OCI-LY7 (cell line): Measurements from ENCODE around the gene CLN5. TPM values are rescaled to one million over a fixed set of nuclear protein-coding genes. Genes with fewer than 3 reads are reported as not detected.

Experiments
- BruUV-seq: library from RNA; stranded (reverse); fragments of 400-500 nt; replicated peaks from 2 replicates; lab custom pipeline; 2021; lab: Mats Ljungman, UMichigan
- CTCF ChIA-PET: fragments of 300-600 bp; sonication (Branson Sonifier 250); formaldehyde crosslinking; loops from one replicate; lab custom pipeline; 2022; ENCODE audit warnings: antibody characterized with exemption; ENCODE audit not compliant: unreplicated experiment; lab: Charles Lee
- POLR2A ChIA-PET: fragments of 300-600 bp; sonication (Branson Sonifier 250); formaldehyde crosslinking; loops from one replicate; lab custom pipeline; 2022; ENCODE audit warnings: antibody characterized with exemption; lab: Charles Lee
- DNase-seq: peaks from one replicate; pipeline ENCODE4 v3.0.0-alpha.2; 2015; ENCODE audit warnings: low spot score
- H2AFZ ChIP-seq: fragments of 200-600 bp; sonication (generic), shearing (Covaris generic); 2 replicates; pipeline ENCODE4 v1.6.1; 2014; ENCODE audit warnings: mild to moderate bottlenecking, antibody characterized with exemption, low read length, moderate library complexity
- H3K27ac ChIP-seq: fragments of 200-600 bp; sonication (generic); 2 replicates; pipeline ENCODE4 v1.5.1; 2014; ENCODE audit warnings: mixed run types, low read depth, mild to moderate bottlenecking, moderate library complexity, low read length, inconsistent platforms; ENCODE audit not compliant: poor library complexity, severe bottlenecking
- H3K36me3 ChIP-seq: fragments of 200-600 bp; sonication (generic); 2 replicates; pipeline ENCODE4 v1.6.1; 2014; ENCODE audit warnings: mild to moderate bottlenecking, antibody characterized with exemption, low read length, moderate library complexity, mixed read lengths; ENCODE audit not compliant: insufficient read depth
- H3K4me1 ChIP-seq: fragments of 200-600 bp; sonication (generic); 2 replicates; pipeline ENCODE4 v1.5.1; 2014; ENCODE audit warnings: mild to moderate bottlenecking, low read length; ENCODE audit not compliant: insufficient read depth, poor library complexity, severe bottlenecking
- H3K4me2 ChIP-seq: fragments of 200-600 bp; sonication (generic); 2 replicates; pipeline ENCODE4 v1.6.1; 2014; ENCODE audit warnings: mild to moderate bottlenecking, low read length
- H3K4me3 ChIP-seq: fragments of 200-600 bp; sonication (generic); 2 replicates; pipeline ENCODE4 v1.5.1; 2014; ENCODE audit warnings: mild to moderate bottlenecking, low read depth, low read length; ENCODE audit not compliant: poor library complexity, severe bottlenecking
- H3K79me2 ChIP-seq: fragments of 200-600 bp; sonication (generic); 2 replicates; pipeline ENCODE4 v1.6.1; 2016; ENCODE audit warnings: low read depth, mild to moderate bottlenecking, low read length, moderate library complexity, mixed read lengths; ENCODE audit not compliant: insufficient read depth
- H3K9me2 ChIP-seq: fragments of 200-600 bp; sonication (generic); 2 replicates; pipeline ENCODE4 v1.6.1; 2016; ENCODE audit warnings: mild to moderate bottlenecking, low read length, mixed read lengths; ENCODE audit not compliant: insufficient read depth
- H3K9me3 ChIP-seq: fragments of 200-600 bp; sonication (generic); 2 replicates; pipeline ENCODE4 v1.6.1; 2014; ENCODE audit warnings: mild to moderate bottlenecking, mixed run types, low read length, mixed read lengths
- H4K20me1 ChIP-seq: fragments of 200-600 bp; sonication (generic); 2 replicates; pipeline ENCODE4 v1.6.1; 2014; ENCODE audit warnings: mild to moderate bottlenecking, antibody characterized with exemption, low read length, moderate library complexity, mixed read lengths; ENCODE audit not compliant: insufficient read depth
- CTCF ChIP-seq: fragments of 200-600 bp; sonication (generic); conservative IDR thresholded peaks from 2 replicates; pipeline ENCODE4 v1.5.1; 2014; ENCODE audit warnings: mild to moderate bottlenecking, antibody characterized with exemption, low read length, moderate library complexity, mixed read lengths
- EZH2phosphoT487 ChIP-seq: fragments of 200-600 bp; sonication (generic); IDR thresholded peaks from 2 replicates; pipeline ENCODE4 v1.6.1; 2018; ENCODE audit warnings: low read depth, borderline replicate concordance, mild to moderate bottlenecking, mixed run types, antibody characterized with exemption, low read length, moderate library complexity, mixed read lengths
- intact Hi-C: fragments of 100-400 bp; cut with micrococcal nuclease; formaldehyde crosslinking; loops from one replicate; pipeline ENCODE4 v1.10.0; 2022; ENCODE audit not compliant: unreplicated experiment
- total RNA-seq, 2 experiments: library from RNA; depleted of rRNA in 1 of 2; stranded (reverse); fragments of >200 nt in 1 of 2; shearing (Covaris generic) in 1 of 2; gene quantifications; 2 replicates each; pipeline ENCODE4 v1.2.3, GENCODE V29; 2014 to 2022

Gene CLN5
- total RNA-seq, 2 experiments from 2014 or later: 10.1 to 12.7 TPM

GRCh38 chr13:77034881-77035280 lies 43.0 kb downstream of the CLN5 start:
- H3K9me2 ChIP-seq: no peaks in the 10 kb centered on the region
- POLR2A ChIA-PET: interaction anchor here (0.6 to 1.0 kb wide), 6 partner anchors 8 to 1661 kb away, joined by 3 to 4 read pairs (median 4); partner anchors contain the start of gene FBXL3
- DNase-seq: no peak
- H3K4me3 ChIP-seq: no peak overlapping the region
- H3K79me2 ChIP-seq: no peaks in the 10 kb centered on the region
- no peaks in the 10 kb centered on the region for H3K9me3 ChIP-seq
- no TSS peak for BruUV-seq
- no peak overlapping the region for H2AFZ ChIP-seq
- no peak overlapping the region for H3K27ac ChIP-seq
- TF ChIP-seq EZH2phosphoT487: no peak
- no peak for TF ChIP-seq CTCF
- no peaks in the 10 kb centered on the region for H3K36me3 ChIP-seq
- H4K20me1 ChIP-seq: no peaks in the 10 kb centered on the region
- no peaks in the 10 kb centered on the region for H3K4me1 ChIP-seq
- CTCF ChIA-PET: no interaction called here
- H3K4me2 ChIP-seq: no peak overlapping the region
- intact Hi-C loops: no loop called here

- BruUV-seq: no TSS peak
- Histone ChIP-seq H4K20me1 (no peaks in the 10 kb centered on the region), H3K27ac (no peak overlapping the region), H3K9me3 (no peaks in the 10 kb centered on the region), H3K4me2 (no peak overlapping the region), H3K4me1 (no peaks in the 10 kb centered on the region), H3K9me2 (no peaks in the 10 kb centered on the region), H3K4me3 (no peak overlapping the region), H3K36me3 (no peaks in the 10 kb centered on the region), H3K79me2 (no peaks in the 10 kb centered on the region), H2AFZ (no peak overlapping the region)
- no peak for TF ChIP-seq EZH2phosphoT487
- no peak for TF ChIP-seq CTCF
- intact Hi-C loops: no loop called here
- DNase-seq: no peak
- ChIA-PET POLR2A (no interaction called here), CTCF (no interaction called here)
Measured at GRCh38 chr13:77036279-77036678, 44.4 kb downstream of the CLN5 start.

- H3K27ac ChIP-seq: no peak overlapping the region
- no peaks in the 10 kb centered on the region for H3K4me1 ChIP-seq
- POLR2A ChIA-PET: interaction anchor here (1.0 kb wide), 1 partner anchor 11 kb away, joined by 3 read pairs; no protein-coding TSS in a partner anchor
- TF ChIP-seq CTCF: no peak
- TF ChIP-seq EZH2phosphoT487: no peak
- DNase-seq: no peak
- H3K4me3 ChIP-seq: no peak overlapping the region
- intact Hi-C loops: no loop called here
- no TSS peak for BruUV-seq
- H3K9me3 ChIP-seq: no peaks in the 10 kb centered on the region
- no peak overlapping the region for H3K4me2 ChIP-seq
- no peaks in the 10 kb centered on the region for H4K20me1 ChIP-seq
- no peaks in the 10 kb centered on the region for H3K79me2 ChIP-seq
- CTCF ChIA-PET: no interaction called here
- H3K9me2 ChIP-seq: no peaks in the 10 kb centered on the region
- H3K36me3 ChIP-seq: no peaks in the 10 kb centered on the region; the same call in 1 of the 2 replicates
- H2AFZ ChIP-seq: no peak overlapping the region
Measured at GRCh38 chr13:77038907-77039480, 47.1 kb downstream of the CLN5 start.
